ENCODE measurements around the gene SMIM35.

The SMIM35 gene

GRCh38 chr11:118086913-118087768, at the start of gene SMIM35:
SMIM35 (minus strand) TSS chr11:118086963; CDS start chr11:118086757, 206 bp downstream.
- no peak for DNase-seq

GRCh38 chr11:118136341-118136740, 49.6 kb upstream of the SMIM35 start:
- DNase-seq, result no peak

- no peak for DNase-seq
Observed at GRCh38 chr11:118135796-118136165, 49.0 kb upstream of the SMIM35 start.

- no peak for DNase-seq
Observed at GRCh38 chr11:118135051-118135795, 48.5 kb upstream of the SMIM35 start.

- no peak for DNase-seq
Observed at GRCh38 chr11:118133816-118134215, 47.1 kb upstream of the SMIM35 start.

- DNase-seq, result no peak
Observed at GRCh38 chr11:118132385-118133151, 45.8 kb upstream of the SMIM35 start.

GRCh38 chr11:118129471-118130172, 42.9 kb upstream of the SMIM35 start:
- DNase-seq, result no peak

GRCh38 chr11:118128721-118129470, 42.1 kb upstream of the SMIM35 start:
- DNase-seq, result no peak

- DNase-seq, result no peak
Observed at GRCh38 chr11:118128310-118128709, 41.5 kb upstream of the SMIM35 start.

GRCh38 chr11:118126082-118126838, 39.5 kb upstream of the SMIM35 start:
- DNase-seq, result no peak

- DNase-seq, result no peak
Observed at GRCh38 chr11:118124929-118125535, 38.3 kb upstream of the SMIM35 start.

GRCh38 chr11:118120793-118121192, 34.0 kb upstream of the SMIM35 start:
- DNase-seq, result no peak

- no peak for DNase-seq
Observed at GRCh38 chr11:118117790-118118601, 31.2 kb upstream of the SMIM35 start.

GRCh38 chr11:118115048-118115447, 28.3 kb upstream of the SMIM35 start:
- no peak for DNase-seq

- no peak for DNase-seq
Observed at GRCh38 chr11:118114266-118114665, 27.5 kb upstream of the SMIM35 start.

- DNase-seq, result no peak
Observed at GRCh38 chr11:118112711-118113430, 26.1 kb upstream of the SMIM35 start.

- DNase-seq, result no peak
Observed at GRCh38 chr11:118111744-118112035, 24.9 kb upstream of the SMIM35 start.

GRCh38 chr11:118111019-118111743, 24.4 kb upstream of the SMIM35 start:
- DNase-seq, result no peak

- DNase-seq, result no peak
Observed at GRCh38 chr11:118109231-118109630, 22.5 kb upstream of the SMIM35 start.
